ENCODE data around the gene CBL. TPM values are rescaled to one million over a fixed set of nuclear protein-coding genes. Genes with fewer than 3 reads are reported as not detected.

Gene CBL
- total RNA-seq, 1 experiment from 2014 or later: 45.6 TPM

- no peak overlapping the region for H3K27ac Mint-ChIP-seq
- no peak for TF ChIP-seq ZNF396 (CRISPR knock-in tag; IDR thresholded peaks at IDR 0.05; ENCODE audit: borderline replicate concordance)
- TF ChIP-seq FOXP1 (CRISPR knock-in tag; IDR thresholded peaks at IDR 0.05; ENCODE audit: borderline replicate concordance): no peak
- TF ChIP-seq, protein P1, sequence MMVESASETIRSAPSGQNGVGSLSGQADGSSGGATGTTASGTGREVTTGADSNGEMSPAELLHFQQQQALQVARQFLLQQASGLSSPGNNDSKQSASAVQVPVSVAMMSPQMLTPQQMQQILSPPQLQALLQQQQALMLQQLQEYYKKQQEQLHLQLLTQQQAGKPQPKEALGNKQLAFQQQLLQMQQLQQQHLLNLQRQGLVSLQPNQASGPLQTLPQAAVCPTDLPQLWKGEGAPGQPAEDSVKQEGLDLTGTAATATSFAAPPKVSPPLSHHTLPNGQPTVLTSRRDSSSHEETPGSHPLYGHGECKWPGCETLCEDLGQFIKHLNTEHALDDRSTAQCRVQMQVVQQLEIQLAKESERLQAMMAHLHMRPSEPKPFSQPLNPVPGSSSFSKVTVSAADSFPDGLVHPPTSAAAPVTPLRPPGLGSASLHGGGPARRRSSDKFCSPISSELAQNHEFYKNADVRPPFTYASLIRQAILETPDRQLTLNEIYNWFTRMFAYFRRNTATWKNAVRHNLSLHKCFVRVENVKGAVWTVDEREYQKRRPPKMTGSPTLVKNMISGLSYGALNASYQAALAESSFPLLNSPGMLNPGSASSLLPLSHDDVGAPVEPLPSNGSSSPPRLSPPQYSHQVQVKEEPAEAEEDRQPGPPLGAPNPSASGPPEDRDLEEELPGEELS (CRISPR knock-in tag; IDR thresholded peaks at IDR 0.05): no peak
- no peak for TF ChIP-seq PRDM15 (CRISPR knock-in tag; IDR thresholded peaks at IDR 0.05)
- TF ChIP-seq ATF1 (CRISPR knock-in tag; IDR thresholded peaks at IDR 0.05): no peak
- TF ChIP-seq NFATC4 (CRISPR knock-in tag; IDR thresholded peaks at IDR 0.05): no peak
- no peak for TF ChIP-seq MYBL2 (CRISPR knock-in tag; IDR thresholded peaks at IDR 0.05)
- TF ChIP-seq TCF7 (CRISPR knock-in tag; IDR thresholded peaks at IDR 0.05; ENCODE audit: low read depth): no peak
- no peak for TF ChIP-seq ZNF416 (CRISPR knock-in tag; IDR thresholded peaks at IDR 0.05)
- TF ChIP-seq, protein P2, sequence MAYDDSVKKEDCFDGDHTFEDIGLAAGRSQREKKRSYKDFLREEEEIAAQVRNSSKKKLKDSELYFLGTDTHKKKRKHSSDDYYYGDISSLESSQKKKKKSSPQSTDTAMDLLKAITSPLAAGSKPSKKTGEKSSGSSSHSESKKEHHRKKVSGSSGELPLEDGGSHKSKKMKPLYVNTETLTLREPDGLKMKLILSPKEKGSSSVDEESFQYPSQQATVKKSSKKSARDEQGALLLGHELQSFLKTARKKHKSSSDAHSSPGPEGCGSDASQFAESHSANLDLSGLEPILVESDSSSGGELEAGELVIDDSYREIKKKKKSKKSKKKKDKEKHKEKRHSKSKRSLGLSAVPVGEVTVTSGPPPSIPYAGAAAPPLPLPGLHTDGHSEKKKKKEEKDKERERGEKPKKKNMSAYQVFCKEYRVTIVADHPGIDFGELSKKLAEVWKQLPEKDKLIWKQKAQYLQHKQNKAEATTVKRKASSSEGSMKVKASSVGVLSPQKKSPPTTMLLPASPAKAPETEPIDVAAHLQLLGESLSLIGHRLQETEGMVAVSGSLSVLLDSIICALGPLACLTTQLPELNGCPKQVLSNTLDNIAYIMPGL (CRISPR knock-in tag; IDR thresholded peaks at IDR 0.05): no peak
- no peak for TF ChIP-seq STAT6 (CRISPR knock-in tag; conservative IDR thresholded peaks at IDR 0.05; ENCODE audit: low read depth)
- no peak for TF ChIP-seq ZBTB21 (CRISPR knock-in tag; IDR thresholded peaks at IDR 0.05; ENCODE audit: borderline replicate concordance)
- TF ChIP-seq MAX (CRISPR knock-in tag; IDR thresholded peaks at IDR 0.05): no peak
- H3K27me3 Mint-ChIP-seq (ENCODE audit: low read depth): peaks cover 10% of the 10 kb centered on the region
- ChIA-PET POLR2A (interaction anchor here (0.6 kb wide), 2 partner anchors 156 to 1239 kb away, joined by 3 read pairs; no protein-coding TSS in a partner anchor), CTCF (interaction anchor here (1.2 to 1.5 kb wide), 3 partner anchors 11 to 165 kb away, joined by 3 to 7 read pairs (median 4); no protein-coding TSS in a partner anchor)
- H3K4me1 Mint-ChIP-seq: peaks cover 18% of the 10 kb centered on the region
- peaks cover 21% of the 10 kb centered on the region for H3K36me3 Mint-ChIP-seq
- ATAC-seq (no peak), DNase-seq (ENCODE audit: low spot score) (no peak)
- no peak overlapping the region for H3K4me3 Mint-ChIP-seq
- H3K9me3 Mint-ChIP-seq: no peaks in the 10 kb centered on the region
These were observed 104.0 kb downstream of the CBL start for GRCh38 chr11:119309953-119310681.

- Mint-ChIP-seq H3K9me3 (no peaks in the 10 kb centered on the region), H3K4me1 (peaks cover 23% of the 10 kb centered on the region), H3K27me3 (ENCODE audit: low read depth) (peaks cover 15% of the 10 kb centered on the region), H3K36me3 (peaks cover 19% of the 10 kb centered on the region), H3K27ac (no peak overlapping the region), H3K4me3 (no peak overlapping the region)
- no peak for ATAC-seq
- DNase-seq (ENCODE audit: low spot score): no peak
- ChIA-PET POLR2A (interaction anchor here (1.1 kb wide), 1 partner anchor 10 kb away, joined by 5 read pairs; no protein-coding TSS in a partner anchor), CTCF (interaction anchor here (1.2 to 1.5 kb wide), 2 partner anchors 11 to 164 kb away, joined by 3 to 7 read pairs; no protein-coding TSS in a partner anchor)
- TF ChIP-seq ZNF281 (CRISPR knock-in tag; IDR thresholded peaks at IDR 0.05): no peak
- TF ChIP-seq E2F4 (CRISPR knock-in tag; IDR thresholded peaks at IDR 0.05; ENCODE audit: borderline replicate concordance, low read depth): no peak
- TF ChIP-seq ZNF219 (CRISPR knock-in tag; IDR thresholded peaks at IDR 0.05; ENCODE audit: borderline replicate concordance): no peak
- TF ChIP-seq ELF4 (CRISPR knock-in tag; IDR thresholded peaks at IDR 0.05; ENCODE audit: low read depth): no peak
- no peak for TF ChIP-seq ZNF263 (CRISPR knock-in tag; IDR thresholded peaks at IDR 0.05; ENCODE audit: low read depth)
- TF ChIP-seq ZNF423 (CRISPR knock-in tag; IDR thresholded peaks at IDR 0.05): no peak
These were observed 104.5 kb downstream of the CBL start for GRCh38 chr11:119310682-119311052.
